Immature natural killer cell (primary cell): ENCODE results near the gene DUOXA1. TPM values are rescaled to one million over a fixed set of nuclear protein-coding genes. Genes with fewer than 3 reads are reported as not detected.
A peak's percentile ranks its signal among the peaks of the same experiment; 100 is the strongest.
"Not testable (repeated sequence)": the region's sequence is repeated elsewhere in the genome, so short reads cannot be mapped to it uniquely, and the experiment has no call there.

Source experiments
- DNase-seq, 3 donors: peaks; one replicate each; pipeline ENCODE4 v3.0.0; 2022; ENCODE audit warnings: mixed read lengths in 1 of 3
- H3K27ac Mint-ChIP-seq, 6 donors: one replicate each; pipeline ENCODE4 v1.8.0; 2020; ENCODE audit warnings: mixed read lengths in 6 of 6, mild to moderate bottlenecking in 5 of 6, inconsistent platforms in 4 of 6, moderate library complexity in 3 of 6
- H3K27me3 Mint-ChIP-seq, 3 donors: one replicate each; pipeline ENCODE4 v1.8.0; 2020 to 2021; ENCODE audit warnings: low read depth in 3 of 3, mild to moderate bottlenecking in 3 of 3, mixed read lengths in 3 of 3, moderate library complexity in 3 of 3, inconsistent platforms in 1 of 3
- H3K36me3 Mint-ChIP-seq, 3 donors: one replicate each; pipeline ENCODE4 v1.8.0; 2020; ENCODE audit warnings: mixed read lengths in 3 of 3, inconsistent platforms in 2 of 3, mild to moderate bottlenecking in 2 of 3
- H3K4me1 Mint-ChIP-seq, 2 donors: one replicate each; pipeline ENCODE4 v1.8.0; 2020; ENCODE audit warnings: inconsistent platforms in 2 of 2, mild to moderate bottlenecking in 2 of 2, mixed read lengths in 2 of 2, moderate library complexity in 1 of 2
- H3K4me3 Mint-ChIP-seq, 5 donors: one replicate each; pipeline ENCODE4 v1.8.0; 2020; ENCODE audit warnings: mild to moderate bottlenecking in 5 of 5, mixed read lengths in 5 of 5, inconsistent platforms in 3 of 5, moderate library complexity in 3 of 5
- H3K9me3 Mint-ChIP-seq, 6 donors: one replicate each; pipeline ENCODE4 v1.8.0; 2020; ENCODE audit warnings: mild to moderate bottlenecking in 6 of 6, mixed read lengths in 6 of 6, inconsistent platforms in 4 of 6, moderate library complexity in 3 of 6
- polyA plus RNA-seq, 3 donors: library from polyadenylated mRNA; unstranded; fragments of 300-500 nt; fragmentation: Illumina TruSeq; gene quantifications; one replicate each; pipeline ENCODE4 v1.2.3, GENCODE V29; 2021

Gene DUOXA1
- polyA plus RNA-seq, 3 donors from 2014 or later, result not detected

DNA sequence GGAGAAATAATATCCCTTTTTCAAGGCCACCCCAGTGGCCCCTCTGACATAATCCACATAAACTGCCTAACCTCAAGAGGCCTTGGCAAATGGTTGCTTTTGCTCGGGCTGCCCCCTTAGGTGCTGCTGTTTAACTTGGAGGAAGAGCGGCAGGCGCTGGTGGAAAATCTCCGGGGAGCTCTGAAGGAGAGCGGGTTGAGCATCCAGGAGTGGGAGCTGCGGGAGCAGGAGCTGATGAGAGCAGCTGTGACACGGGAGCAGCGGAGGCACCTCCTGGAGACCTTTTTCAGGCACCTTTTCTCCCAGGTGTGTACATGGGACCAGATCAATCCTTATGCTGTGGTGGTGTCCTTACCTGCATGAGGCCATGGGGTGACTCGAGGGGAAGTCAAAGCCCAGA lies 15.1 kb upstream of the DUOXA1 start:
- Mint-ChIP-seq H3K36me3 (no peaks in the 10 kb centered on the region), H3K4me3 (no peak overlapping the region), H3K4me1 (no peaks in the 10 kb centered on the region), H3K27me3 (no peaks in the 10 kb centered on the region), H3K9me3 (peaks cover 0 to 2% (median 0%) of the 10 kb centered on the region in 6 donors), H3K27ac (no peak overlapping the region)
- DNase-seq, result no peak

DNA sequence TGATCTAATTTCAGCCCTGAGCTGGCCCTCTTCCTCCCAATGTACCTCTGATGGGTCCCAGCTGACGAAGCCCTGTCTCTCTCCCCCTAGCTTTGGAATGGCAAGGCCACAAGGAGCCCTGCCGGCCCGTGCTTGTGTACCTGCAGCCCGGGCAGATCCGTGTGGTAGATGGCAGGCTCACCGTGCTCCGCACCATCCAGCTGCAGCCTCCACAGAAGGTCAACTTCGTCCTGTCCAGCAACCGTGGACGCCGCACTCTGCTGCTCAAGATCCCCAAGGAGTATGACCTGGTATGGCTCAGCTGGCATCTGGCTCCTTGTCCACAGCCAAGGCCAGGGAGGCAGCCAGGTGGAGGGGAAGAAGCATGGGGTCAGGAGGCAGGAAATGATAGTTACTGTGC lies 14.3 kb upstream of the DUOXA1 start:
- H3K4me1 Mint-ChIP-seq, result no peaks in the 10 kb centered on the region
- H3K27me3 Mint-ChIP-seq, result peaks cover 0 to 1% (median 0%) of the 10 kb centered on the region in 3 donors
- no peak overlapping the region for H3K4me3 Mint-ChIP-seq
- peaks cover 0 to 2% (median 0%) of the 10 kb centered on the region in 6 donors for H3K9me3 Mint-ChIP-seq
- DNase-seq, result no peak
- no peak overlapping the region for H3K27ac Mint-ChIP-seq
- no peaks in the 10 kb centered on the region for H3K36me3 Mint-ChIP-seq

DNA sequence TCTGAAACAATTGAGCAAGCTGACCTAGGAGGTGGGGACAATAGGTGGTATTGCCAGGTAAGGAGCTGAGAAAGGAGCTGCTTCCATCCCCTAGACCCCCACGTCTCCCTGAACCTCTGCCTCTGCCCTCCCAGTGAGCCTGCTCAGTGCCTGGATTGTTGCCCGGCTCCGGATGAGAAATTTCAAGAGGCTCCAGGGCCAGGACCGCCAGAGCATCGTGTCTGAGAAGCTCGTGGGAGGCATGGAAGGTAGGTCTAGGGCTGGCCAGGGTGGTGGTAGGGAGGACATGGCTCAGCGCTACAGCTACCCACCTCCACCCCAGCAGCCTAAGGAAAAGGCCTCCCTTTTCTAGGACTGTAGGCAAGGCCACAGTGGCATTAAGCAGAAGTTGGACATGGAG lies 13.4 kb upstream of the DUOXA1 start:
- Mint-ChIP-seq H3K27me3 (peaks cover 0 to 3% (median 0%) of the 10 kb centered on the region in 3 donors), H3K4me3 (no peak overlapping the region), H3K9me3 (peaks cover 0 to 2% (median 0%) of the 10 kb centered on the region in 6 donors), H3K27ac (no peak overlapping the region), H3K36me3 (no peaks in the 10 kb centered on the region), H3K4me1 (no peaks in the 10 kb centered on the region)
- DNase-seq, result no peak

DNA sequence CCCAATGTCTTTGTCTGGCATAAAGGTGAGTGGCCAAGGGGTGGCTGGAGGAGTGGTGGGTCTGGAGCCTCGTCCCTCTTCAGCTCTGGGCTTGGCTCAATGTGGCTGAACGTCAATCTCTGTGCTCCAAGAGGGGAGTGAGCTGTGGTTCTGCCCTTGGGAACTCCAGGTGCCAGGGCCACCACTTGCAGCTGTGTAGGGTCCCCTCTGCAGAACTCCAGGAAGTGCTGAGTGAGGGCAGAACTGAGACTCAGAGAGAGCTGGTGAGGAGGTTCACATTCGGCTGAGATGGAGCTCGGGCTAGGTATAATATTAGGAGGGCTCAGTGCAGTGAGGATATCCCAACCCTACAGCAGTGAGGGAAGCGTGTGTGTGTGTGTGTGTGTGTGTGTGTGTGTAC lies 11.7 kb upstream of the DUOXA1 start:
- Mint-ChIP-seq H3K4me1 (peaks cover 0 to 2% of the 10 kb centered on the region in 2 donors), H3K27me3 (peaks cover 2 to 5% (median 2%) of the 10 kb centered on the region in 3 donors), H3K9me3 (peaks cover 0 to 2% (median 0%) of the 10 kb centered on the region in 6 donors), H3K4me3 (no peak overlapping the region), H3K36me3 (no peaks in the 10 kb centered on the region), H3K27ac (no peak overlapping the region)
- no peak for DNase-seq

DNA sequence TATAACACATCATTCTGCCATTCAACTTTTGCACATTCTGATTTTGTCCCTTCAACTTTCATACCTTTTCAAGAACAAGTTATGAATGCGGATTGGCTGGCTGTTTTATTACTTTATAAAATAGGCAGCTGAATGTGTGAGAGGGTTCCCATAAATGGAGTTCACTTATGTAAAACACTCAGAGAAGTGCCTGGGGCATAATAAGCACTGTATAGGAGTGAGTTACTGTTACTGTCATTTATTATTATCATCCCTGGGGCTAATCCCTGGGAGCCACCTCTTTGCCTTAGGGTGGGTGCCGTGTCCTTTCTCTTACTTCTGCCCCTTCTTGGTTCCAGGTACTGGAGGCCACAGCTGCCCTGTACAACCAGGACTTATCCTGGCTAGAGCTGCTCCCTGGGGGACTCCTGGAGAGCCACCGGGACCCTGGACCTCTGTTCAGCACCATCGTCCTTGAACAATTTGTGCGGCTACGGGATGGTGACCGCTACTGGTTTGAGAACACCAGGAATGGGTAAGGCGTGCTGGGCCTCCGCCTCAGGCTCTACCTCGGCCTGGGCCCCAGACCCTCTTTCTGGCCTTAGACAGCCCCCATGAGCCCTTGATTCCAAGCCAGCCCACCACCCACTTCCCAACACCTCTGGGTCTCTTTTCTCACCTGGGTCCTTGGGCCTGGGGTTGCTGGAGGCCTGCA lies 11.0 kb upstream of the DUOXA1 start:
- Mint-ChIP-seq H3K4me3 (no peak overlapping the region), H3K9me3 (peaks cover 0 to 2% (median 0%) of the 10 kb centered on the region in 6 donors), H3K36me3 (no peaks in the 10 kb centered on the region), H3K27me3 (peaks cover 2 to 8% (median 5%) of the 10 kb centered on the region in 3 donors), H3K27ac (no peak overlapping the region), H3K4me1 (peaks cover 0 to 6% of the 10 kb centered on the region in 2 donors)
- no peak for DNase-seq

DNA sequence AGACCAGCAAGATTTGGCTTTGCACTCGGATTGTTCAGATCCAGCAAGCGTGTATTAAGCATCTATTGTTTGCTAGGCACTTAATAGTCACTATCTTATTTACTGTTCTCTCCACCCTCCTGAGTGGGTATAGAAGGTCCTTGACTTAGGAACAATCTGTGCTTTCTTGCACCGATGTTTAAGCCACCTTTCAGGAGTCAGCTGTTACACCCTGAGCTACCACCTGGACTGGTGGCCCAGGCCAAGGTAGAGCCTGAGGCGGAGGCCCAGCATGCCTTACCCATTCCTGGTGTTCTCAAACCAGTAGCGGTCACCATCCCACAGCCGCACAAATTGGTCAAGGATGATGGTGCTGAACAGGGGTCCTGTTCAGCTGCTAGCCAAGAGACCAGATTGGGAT lies 10.1 kb upstream of the DUOXA1 start:
- no peak overlapping the region for H3K4me3 Mint-ChIP-seq
- DNase-seq, result no peak

DNA sequence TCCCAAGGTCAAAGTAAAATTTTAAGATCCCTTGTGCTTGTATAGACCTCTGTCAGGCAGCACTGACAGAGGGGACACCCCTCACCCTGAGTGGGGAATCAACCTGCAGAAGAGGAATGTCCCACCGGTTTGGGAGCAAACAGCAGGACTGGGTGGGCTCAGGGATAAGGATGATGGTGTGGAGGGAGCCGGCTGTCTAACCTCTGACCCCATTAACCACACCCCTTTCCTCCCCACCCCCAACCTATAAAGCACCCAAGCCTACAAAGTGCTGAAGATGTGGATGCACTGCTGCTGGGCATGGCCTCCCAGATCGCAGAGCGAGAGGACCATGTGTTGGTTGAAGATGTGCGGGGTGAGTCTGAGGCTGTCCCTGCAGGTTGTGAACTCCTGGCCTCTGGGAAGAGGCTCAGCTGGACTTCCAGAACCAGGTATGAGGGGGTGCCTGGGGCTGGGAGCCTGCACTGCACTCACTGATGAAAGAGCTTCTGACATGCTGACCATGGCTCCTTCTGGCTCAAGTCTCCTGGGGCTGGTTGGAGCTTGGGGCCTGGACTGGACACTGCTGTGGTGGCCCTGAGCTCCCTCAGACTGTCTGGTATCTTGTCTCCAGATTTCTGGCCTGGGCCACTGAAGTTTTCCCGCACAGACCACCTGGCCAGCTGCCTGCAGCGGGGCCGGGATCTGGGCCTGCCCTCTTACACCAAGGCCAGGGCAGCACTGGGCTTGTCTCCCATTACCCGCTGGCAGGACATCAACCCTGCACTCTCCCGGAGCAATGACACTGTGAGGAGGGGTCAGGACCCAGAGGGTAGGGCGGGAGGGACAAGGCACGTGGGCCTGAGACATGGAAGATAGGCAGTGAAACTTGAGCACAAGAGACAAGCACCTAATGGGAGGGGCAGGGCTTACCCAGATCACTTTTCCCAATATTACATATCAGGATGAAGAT lies 9.4 kb upstream of the DUOXA1 start:
- Mint-ChIP-seq H3K9me3 (peaks cover 0 to 2% (median 0%) of the 10 kb centered on the region in 6 donors), H3K4me1 (peaks cover 8 to 13% of the 10 kb centered on the region in 2 donors), H3K4me3 (no peak overlapping the region), H3K36me3 (no peaks in the 10 kb centered on the region), H3K27ac (no peak overlapping the region), H3K27me3 (peaks cover 4 to 14% (median 12%) of the 10 kb centered on the region in 3 donors)
- DNase-seq, result no peak

More for the DNA sequence above, 10.1 kb upstream of the DUOXA1 start:
- peaks cover 0 to 2% (median 0%) of the 10 kb centered on the region in 6 donors for H3K9me3 Mint-ChIP-seq
- no peak overlapping the region for H3K27ac Mint-ChIP-seq
- peaks cover 4 to 8% of the 10 kb centered on the region in 2 donors for H3K4me1 Mint-ChIP-seq
- peaks cover 2 to 8% (median 8%) of the 10 kb centered on the region in 3 donors for H3K27me3 Mint-ChIP-seq
- H3K36me3 Mint-ChIP-seq, result no peaks in the 10 kb centered on the region

DNA sequence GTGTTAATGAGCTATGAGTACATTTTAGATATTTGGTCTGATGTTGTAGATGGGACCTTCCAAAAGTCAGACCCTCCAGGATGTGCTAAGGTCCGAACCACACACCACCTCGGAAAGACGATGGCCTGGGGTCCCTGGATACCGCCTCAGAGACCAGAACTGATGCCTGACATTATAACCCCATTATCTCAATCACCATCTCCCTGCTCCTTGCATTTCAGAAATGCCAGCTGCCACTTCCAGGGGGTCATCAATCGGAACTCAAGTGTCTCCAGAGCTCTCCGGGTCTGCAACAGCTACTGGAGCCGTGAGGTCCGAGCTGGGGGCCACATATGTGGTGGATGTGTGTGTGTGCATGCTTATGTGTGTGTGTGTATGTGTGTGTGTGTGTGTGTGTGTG lies 8.0 kb upstream of the DUOXA1 start:
- peaks cover 8 to 13% of the 10 kb centered on the region in 2 donors for H3K4me1 Mint-ChIP-seq
- H3K27me3 Mint-ChIP-seq, result peaks cover 12 to 16% (median 14%) of the 10 kb centered on the region in 3 donors
- DNase-seq, result no peak
- H3K36me3 Mint-ChIP-seq, result no peaks in the 10 kb centered on the region
- H3K27ac Mint-ChIP-seq, result peak overlapping the region in 1 of 6 donors; percentile 76
- peaks cover 0 to 2% (median 0%) of the 10 kb centered on the region in 6 donors for H3K9me3 Mint-ChIP-seq
- H3K4me3 Mint-ChIP-seq, result no peak overlapping the region

DNA sequence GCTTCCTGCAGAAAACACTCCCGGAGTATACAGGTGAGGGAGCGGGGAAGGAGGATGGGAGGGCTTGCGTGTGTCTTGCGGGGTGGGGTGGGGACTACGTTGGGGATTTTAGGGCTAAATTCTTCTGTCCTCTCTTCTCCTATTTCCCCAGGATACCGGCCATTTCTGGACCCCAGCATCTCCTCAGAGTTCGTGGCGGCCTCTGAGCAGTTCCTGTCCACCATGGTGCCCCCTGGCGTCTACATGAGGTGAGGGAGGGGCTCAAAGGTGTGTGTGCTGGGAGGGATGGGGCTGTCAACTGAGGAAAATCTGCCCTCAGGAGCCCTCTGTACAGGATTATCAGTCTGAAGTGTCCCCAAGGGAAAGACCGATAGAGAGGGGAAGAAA lies 6.7 kb upstream of the DUOXA1 start:
- Mint-ChIP-seq H3K27me3 (peaks cover 15 to 21% (median 20%) of the 10 kb centered on the region in 3 donors), H3K27ac (no peak overlapping the region), H3K4me1 (peaks cover 8 to 13% of the 10 kb centered on the region in 2 donors), H3K36me3 (no peaks in the 10 kb centered on the region), H3K4me3 (peak overlapping the region; percentile 15 to 55 (median 38)), H3K9me3 (peaks cover 0 to under 1% (median 0%) of the 10 kb centered on the region in 6 donors)
- DNase-seq, result no peak

DNA sequence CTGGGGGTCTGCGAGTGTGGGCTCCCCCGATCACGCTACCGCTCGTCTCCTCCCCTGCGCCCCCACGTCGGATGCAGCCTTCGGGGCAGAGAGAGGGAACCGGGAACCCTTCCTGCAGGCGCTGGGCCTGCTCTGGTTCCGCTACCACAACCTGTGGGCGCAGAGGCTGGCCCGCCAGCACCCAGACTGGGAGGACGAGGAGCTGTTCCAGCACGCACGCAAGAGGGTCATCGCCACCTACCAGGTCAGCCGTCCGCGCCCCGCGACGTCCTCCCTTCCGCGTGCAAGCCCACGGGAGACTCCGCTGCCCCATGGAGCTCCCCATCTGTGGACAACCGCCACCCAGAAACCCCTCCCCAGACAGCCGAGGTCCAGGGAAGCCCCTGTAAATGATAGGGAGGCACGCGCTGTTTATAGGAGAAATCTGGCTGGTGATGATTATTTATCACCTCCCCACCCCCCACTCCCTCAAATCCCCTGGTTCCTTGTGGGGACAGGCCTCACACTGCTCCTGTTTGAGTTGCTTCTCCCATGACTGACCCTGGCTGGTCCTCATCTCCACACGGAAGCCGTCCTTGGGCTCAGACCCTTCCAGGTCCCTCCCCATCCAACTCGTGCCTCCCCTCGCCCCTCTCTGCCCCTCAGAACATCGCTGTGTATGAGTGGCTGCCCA lies 6.2 kb upstream of the DUOXA1 start:
- H3K36me3 Mint-ChIP-seq, DNase-seq, H3K27ac Mint-ChIP-seq, H3K9me3 Mint-ChIP-seq: not testable (repeated sequence)
- peaks cover 8 to 13% of the 10 kb centered on the region in 2 donors for H3K4me1 Mint-ChIP-seq
- peak overlapping the region in 4 of 5 donors; percentile 15 to 51 (median 30) for H3K4me3 Mint-ChIP-seq
- H3K27me3 Mint-ChIP-seq, result peaks cover 16 to 21% (median 20%) of the 10 kb centered on the region in 3 donors

DNA sequence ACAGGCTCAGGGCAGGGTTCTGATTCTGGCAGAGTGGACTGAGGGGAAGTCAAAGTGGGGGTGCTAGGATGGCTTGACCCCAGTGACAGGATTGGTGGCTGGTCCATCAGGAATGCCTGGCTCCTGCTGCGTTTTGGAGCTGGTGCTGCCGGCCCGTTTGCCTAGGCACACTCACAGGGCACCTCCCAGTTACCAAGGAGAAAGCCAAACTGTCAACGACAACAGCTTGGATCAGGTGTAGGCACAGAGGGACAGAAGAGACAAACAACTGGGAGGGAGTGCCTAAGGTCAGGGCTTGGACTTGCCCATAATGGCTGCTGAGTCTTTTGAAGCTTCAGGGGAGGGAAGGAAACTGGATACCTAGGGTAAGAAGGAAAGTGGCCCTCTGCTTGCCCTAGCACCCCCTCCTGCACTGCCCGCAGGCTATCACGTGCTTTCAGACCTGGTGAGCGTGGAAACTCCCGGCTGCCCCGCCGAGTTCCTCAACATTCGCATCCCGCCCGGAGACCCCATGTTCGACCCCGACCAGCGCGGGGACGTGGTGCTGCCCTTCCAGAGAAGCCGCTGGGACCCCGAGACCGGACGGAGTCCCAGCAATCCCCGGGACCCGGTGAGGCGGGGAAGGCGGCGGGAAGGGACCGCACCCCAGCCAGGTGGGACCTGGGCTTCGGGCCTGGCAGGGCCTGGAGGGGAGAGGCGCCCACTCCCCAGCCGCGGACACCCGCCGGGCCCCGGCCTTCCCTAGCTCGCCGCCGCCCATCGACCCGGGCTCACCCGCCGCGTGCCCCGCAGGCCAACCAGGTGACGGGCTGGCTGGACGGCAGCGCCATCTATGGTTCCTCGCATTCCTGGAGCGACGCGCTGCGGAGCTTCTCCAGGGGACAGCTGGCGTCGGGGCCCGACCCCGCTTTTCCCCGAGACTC lies 5.3 kb upstream of the DUOXA1 start:
- no peaks in the 10 kb centered on the region for H3K36me3 Mint-ChIP-seq
- peak overlapping the region; percentile 58 to 74 (median 74) for H3K4me3 Mint-ChIP-seq
- no peak overlapping the region for H3K27ac Mint-ChIP-seq
- H3K27me3 Mint-ChIP-seq, result peaks cover 16 to 24% (median 22%) of the 10 kb centered on the region in 3 donors
- H3K9me3 Mint-ChIP-seq, result no peaks in the 10 kb centered on the region
- DNase-seq, result peak in 1 of 3 donors; percentile 7
- peaks cover 8 to 13% of the 10 kb centered on the region in 2 donors for H3K4me1 Mint-ChIP-seq

DNA sequence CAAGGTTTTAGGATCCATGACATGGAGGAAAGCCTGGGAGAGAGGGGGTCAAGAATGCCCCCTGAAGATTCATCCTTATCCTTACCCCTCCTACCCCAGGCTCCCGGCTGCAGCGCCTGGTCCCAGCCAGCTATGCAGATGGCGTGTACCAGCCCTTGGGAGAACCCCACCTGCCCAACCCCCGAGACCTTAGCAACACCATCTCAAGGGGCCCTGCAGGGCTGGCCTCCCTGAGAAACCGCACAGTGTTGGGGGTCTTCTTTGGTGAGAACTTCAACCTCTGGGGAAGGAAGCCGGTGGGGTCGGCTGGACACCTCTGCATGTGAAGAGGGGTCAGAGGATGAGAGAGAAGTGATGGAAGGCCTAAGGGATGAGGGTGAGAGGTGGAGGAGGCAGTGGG lies 4.4 kb upstream of the DUOXA1 start:
- Mint-ChIP-seq H3K4me1 (peaks cover 8 to 13% of the 10 kb centered on the region in 2 donors), H3K27me3 (peaks cover 16 to 25% (median 23%) of the 10 kb centered on the region in 3 donors), H3K36me3 (no peaks in the 10 kb centered on the region), H3K27ac (no peak overlapping the region), H3K9me3 (no peaks in the 10 kb centered on the region), H3K4me3 (peak overlapping the region in 1 of 5 donors; percentile 58)
- no peak for DNase-seq

DNA sequence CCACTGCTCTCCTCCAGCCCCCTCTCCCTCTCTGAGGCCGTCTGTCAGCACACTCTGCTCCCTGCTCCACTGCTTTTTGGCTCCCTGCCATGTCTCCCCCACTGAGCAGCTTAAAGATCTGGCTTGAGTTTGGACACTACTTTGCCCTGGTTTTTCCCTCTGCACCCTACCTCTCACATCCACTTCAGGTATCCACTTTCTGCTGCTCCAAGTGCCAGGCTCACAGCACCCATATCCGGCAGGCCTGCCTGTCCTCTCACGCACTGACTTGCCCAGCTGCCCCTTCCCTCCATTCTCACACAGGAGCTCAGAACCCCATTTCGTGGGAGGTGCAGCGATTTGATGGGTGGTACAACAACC lies 3.9 kb upstream of the DUOXA1 start:
- H3K4me1 Mint-ChIP-seq, result peaks cover 8 to 13% of the 10 kb centered on the region in 2 donors
- no peak overlapping the region for H3K27ac Mint-ChIP-seq
- H3K36me3 Mint-ChIP-seq, result no peaks in the 10 kb centered on the region
- DNase-seq, result no peak
- H3K9me3 Mint-ChIP-seq, result no peaks in the 10 kb centered on the region
- no peak overlapping the region for H3K4me3 Mint-ChIP-seq
- peaks cover 16 to 29% (median 26%) of the 10 kb centered on the region in 3 donors for H3K27me3 Mint-ChIP-seq
